Hepatic stellate cell (primary cell): ENCODE results near the gene PIWIL4.
"Not testable (repeated sequence)": the region's sequence is repeated elsewhere in the genome, so short reads cannot be mapped to it uniquely, and the experiment has no call there.

Experiments used
- DNase-seq: peaks from one replicate; pipeline ENCODE4 v3.0.0; 2011; ENCODE audit warnings: low spot score

Gene PIWIL4

DNA sequence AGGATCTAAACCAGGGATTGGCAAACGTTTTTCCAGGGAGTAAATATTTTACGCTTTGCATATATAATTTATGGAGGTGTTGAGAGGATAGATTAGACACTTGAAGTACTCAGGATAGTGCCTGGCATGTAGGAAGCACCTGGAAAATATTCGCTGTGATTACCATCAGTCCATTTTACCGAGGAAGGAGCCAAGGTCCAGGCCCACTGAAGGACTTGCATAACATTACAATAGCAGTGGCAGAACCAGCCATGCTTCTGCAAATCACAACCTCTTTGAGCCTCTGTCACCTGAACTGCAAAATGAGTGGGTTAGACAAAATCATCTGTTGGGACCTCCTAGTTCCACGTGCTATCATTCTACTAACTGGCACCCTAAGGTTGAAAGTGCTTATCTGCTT lies 18.0 kb upstream of the PIWIL4 start:
- no peak for DNase-seq

DNA sequence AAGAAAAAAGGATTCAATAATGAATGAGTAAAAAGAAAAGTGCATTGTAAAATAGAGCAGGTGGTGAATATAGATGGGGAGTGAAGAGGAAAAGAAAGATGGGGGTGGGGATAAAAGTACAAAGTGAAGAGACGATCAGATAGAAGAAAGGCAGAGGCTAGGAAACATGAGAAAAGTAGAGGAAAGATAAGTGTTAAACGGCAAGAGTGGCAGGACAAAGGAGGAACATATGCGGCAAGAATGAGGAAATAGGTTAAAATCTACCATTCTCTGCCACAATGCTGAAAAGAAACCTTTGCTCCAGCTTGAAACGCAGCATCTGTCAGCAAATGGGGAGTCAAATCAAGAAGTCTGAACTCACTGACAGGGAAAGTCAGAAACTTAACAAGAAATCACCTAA lies 16.7 kb upstream of the PIWIL4 start:
- no peak for DNase-seq

DNA sequence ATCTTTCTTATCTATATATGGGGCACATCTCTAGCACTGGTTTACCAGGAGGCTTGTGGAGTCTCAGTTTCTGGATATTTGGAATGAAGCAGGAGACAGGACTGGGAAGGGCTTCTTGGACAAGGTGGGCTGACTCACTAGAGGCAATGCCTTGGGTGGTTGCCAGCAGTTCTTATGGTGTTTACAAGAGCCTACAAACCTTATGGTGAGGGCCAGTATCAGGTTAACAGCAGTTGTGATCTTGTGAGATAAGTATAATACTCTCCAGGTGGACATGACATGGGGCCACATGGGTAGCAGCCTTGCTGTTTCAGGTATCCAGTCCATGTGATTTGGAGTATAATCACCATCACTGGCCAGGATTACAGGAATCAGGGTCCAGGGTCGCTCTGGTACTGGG lies 13.2 kb upstream of the PIWIL4 start:
- DNase-seq = no peak

DNA sequence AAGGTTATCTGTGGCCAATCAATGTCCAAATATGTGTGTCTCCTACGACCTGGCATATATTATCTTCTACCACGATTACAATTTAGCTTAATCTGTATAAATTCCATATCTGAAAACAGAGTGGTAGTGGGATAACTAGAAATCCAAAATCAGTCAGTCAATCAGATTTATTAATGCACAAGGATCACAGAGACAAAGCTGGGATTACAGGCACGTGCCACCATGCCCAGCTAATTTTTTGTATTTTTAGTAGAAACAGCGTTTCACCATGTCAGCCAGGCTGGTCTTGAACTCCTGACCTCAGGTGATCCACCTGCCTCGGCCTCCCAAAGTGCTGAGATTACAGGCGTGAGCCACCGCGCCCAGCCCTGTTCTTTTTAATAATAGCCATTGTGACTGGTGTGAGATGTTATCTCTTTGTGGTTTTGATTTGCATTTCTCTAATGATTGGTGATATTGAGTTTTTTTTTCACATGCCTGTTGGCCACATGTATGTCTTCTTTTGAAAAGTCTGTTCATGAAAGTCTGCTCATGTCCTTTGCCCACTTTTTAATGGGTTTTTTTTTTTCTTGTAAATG lies 11.3 kb upstream of the PIWIL4 start:
- not testable (repeated sequence) for DNase-seq

DNA sequence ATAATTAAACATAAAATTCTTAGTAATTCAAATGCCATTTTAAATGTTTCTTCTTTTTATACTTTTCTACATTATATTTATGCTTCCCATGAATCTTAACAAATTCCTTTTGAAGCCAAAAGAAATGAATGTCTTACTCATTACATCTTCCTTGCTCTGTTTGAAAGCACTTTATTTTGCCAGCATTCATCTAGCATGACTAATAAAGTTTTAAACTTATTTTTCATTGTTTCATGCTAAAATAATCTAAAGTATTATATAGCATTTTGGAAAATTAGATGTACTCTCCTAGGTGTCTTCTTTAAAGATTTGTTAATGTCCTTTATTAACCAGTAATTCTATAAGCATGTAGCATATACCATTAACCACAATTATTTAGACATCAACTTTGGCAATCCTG lies 9.7 kb upstream of the PIWIL4 start:
- DNase-seq = peak; percentile 31

DNA sequence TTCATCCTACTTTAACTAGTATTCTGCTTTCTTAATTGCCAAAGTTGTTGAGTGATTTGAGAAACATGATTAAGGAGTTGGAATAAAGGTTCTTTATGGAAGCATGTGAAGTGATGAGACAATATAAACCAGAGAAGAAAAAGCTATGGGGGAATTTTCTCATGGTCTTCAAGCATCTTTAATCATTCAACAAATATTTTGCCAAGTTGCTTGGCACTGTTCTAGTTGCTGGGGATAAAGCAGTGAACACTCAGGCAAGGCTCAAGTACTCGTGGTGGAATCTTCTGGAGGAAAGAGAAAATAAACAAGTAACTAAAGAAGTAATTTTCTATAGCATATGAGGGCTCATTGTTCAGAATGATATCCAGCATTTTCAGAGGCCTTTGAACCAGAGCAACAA lies 9.2 kb upstream of the PIWIL4 start:
- no peak for DNase-seq

DNA sequence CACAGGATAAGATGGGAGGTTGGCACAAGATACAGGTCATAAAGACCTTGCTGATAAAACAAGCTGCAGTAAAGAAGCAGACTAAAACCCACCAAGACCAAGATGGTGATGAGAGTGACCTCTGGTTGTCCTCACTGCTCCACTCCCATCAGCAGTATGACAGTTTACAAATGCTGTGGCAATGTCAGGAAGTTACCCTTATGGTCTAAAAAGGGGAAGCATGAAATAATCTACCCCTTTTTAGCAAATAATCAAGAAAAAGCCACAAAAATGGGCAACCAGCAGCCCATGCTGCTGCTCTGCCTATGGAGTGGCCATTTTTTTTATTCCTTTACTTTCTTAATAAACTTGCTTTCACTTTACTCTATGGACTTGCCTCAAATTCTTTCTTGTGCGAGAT lies 8.7 kb upstream of the PIWIL4 start:
- DNase-seq = no peak

DNA sequence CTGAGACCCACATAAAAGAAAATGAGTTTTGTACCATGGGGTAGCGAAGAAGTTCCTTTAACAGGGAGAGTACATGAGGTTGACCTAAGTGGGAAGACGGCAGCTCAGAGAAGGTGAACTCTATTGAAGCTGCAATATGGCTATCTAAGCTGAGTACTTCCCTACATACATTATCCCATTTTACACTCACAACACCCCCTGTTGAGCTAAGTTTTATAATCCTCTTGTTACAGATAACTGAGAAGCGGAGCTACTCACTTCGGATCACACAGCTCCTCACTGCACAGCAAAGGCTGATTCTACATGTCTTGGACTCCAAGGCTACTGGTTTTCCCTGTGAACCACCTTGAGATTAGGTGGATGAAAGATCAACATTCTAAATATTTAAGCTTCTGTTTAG lies 8.2 kb upstream of the PIWIL4 start:
- no peak for DNase-seq

DNA sequence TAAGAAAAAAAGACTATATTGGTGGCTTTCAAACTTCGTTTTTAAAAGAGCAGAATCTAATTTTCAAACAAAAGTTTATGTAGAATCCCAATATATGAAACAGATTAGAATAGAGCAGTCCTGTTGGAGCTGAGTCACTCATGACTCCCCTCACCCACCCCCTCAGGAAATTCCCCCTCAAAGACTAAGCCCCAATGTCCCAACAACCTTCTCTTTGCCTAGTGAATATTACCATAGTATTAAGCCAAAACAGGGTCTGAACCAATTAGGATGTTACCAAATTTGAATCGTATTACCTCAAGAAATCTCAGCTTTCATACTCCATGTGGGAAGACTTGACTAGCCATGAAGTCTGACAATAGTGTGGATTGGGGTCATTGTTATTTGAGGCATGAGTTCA lies 7.8 kb upstream of the PIWIL4 start:
- DNase-seq = no peak

DNA sequence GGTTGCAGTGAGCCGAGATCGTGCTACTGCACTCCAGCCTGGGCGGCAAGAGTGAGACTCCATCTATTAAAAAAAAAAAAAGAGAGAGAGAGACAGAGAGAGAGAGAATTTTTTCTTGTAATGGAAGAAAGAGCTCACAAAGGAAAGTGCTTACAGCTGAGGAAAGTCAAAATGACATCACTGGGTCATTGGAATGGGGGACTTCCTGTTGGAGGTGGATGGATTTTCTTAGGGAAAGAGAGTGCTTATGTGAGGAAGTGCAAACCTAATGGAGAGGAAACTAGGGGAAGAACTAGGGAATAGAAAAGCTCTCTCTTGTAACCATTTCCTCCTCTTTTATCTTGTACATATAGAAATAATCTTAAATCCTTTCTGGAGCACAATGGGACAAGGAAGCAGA lies 6.3 kb upstream of the PIWIL4 start:
- DNase-seq = no peak

DNA sequence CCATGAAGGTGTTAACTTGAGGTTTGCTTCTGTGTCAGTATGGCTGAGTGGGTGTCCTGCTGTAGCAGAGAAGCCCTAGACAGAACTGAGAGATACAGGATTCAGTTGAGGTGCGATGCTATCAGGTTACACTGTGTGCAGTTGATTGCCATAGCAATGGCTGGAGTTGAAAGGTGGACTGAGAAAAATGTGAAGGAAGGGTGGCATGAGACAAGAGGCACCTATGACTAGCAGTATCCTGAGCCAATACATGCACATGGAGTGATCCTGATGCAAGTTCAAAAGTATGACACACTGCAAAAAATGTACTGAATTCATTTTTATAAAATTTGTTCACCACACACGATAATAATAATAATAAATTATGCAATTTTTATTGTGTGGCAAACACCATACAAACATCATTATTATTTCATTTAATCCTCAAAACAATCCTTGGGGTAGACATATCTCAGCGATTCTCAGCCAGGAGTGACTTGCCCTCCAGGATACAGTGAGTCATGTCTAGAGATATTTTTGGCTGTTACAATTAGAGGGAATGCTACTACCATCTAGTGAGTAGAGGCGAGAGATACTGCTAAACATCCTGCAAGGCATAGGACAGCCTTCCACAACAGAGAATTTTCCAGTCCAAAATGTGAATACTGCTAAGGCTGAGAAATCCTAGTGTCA lies 3.9 kb upstream of the PIWIL4 start:
- DNase-seq = peak; percentile 81

DNA sequence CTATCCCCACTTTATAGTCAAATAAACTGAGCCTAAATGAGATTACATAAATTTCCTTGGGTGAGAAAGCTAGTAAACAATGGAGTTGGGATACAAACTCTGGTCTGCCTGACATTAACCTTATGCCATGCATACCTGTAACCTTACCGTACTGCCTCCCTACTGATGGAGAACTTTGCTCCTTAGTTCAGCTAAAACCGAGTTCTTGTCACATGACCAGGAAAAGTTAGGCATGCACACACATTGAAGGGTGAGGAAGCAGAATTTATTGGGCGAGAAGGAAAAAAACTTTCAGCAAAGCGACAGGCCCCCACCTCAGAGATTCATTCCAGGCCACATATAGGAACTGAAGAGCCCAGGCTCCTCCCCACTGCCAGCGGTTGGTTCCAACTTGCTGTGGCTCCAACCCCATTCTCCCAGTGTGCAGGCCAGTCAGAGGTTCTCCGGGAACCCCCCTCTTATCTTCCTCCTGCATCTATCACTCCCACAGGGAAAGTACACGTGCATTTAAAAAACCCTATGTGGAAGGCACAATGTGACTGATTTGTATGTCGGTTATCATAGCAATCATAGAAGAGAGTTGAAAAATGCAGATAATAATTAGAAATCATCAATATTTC lies 3.2 kb upstream of the PIWIL4 start:
- DNase-seq = no peak

DNA sequence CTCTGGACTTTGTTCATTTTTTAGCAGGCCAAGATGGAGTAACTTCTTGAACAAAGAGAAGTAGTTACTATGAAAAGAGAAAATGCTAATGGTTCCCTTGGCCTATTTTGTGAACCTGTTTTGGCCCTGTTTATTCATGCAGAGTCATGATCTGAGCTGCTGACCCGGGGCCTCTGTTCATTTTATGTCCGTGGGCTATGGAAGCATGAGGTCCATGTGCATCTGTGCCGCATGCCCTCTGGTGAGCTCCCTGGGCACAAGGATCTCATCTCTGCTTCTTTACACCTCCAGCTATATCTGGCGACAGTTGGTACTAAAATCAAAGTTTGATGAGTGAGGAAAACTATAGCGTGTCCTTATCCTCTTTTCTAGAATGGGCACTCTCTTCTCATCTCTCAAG lies 1.0 kb downstream of the PIWIL4 start:
- DNase-seq = no peak

DNA sequence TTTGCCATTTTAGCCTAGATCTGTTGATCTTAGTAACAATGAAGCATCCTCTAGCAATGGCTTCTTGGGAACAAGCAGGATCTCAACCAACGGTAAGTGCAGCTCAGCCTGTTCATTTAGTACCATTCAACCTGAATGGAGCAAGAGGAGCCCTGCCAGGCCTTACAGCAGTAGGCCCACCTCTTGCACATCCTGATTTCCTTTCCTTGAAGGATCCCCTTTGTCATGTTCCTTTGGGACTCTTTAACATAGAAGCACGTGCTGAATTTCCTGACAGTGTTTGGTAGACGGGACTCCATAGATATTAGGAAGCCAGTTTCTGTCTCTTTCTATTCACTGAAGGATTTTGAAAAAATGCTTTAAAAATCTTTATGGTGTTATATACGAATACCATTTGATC lies 1.5 kb downstream of the PIWIL4 start:
- DNase-seq = no peak

DNA sequence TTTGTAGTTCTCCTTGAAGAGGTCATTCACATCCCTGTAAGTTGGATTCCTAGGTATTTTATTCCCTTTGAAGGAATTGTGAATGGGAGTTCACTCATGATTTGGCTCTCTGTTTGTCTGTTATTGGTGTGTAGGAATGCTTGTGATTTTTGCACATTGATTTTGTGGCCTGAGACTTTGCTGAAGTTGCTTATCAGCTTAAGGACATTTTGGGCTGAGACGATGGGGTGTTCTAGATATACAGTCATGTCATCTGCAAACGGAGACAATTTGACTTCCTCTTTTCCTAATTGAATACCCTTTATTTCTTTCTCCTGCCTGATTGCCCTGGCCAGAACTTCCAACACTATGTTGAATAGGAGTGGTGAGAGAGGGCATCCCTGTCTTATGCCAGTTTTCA lies 5.8 kb downstream of the PIWIL4 start:
- DNase-seq = not testable (repeated sequence)

DNA sequence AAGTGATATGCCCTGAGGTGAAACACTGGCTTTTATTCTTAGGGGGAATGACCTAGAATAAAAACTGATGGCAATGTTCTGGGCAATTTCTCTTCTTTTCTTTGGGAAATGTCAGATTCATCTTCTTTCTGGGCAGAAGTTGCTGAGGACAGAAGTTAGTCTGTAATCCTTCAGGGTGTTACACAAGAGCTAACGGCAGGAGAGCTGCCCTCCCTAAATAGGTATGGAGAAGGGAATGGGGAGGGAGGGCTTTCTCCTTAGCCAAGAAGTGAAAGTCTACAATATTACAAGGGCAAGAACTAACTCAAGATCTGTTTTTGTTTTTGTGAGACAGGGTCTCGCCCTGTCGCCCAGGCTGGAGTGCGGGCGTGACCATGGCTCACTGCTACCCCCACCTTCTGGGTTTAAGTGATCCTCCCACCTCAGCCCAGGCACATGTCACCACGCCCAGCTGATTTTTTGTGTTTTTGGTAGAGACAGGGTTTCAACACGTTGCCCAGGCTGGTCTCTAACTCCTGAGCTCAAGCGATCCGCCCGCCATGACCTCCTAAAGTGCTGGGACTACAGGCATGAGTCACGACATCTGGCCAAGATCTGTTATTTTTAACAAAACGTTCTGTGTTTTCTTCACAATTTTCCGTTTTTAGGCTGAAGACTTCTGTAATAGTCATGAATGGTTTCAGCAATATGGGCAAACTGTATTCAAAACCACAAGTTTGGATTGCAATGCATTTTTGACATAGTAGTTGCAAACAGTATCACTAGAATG lies 7.2 kb downstream of the PIWIL4 start:
- peak; percentile 29 for DNase-seq

DNA sequence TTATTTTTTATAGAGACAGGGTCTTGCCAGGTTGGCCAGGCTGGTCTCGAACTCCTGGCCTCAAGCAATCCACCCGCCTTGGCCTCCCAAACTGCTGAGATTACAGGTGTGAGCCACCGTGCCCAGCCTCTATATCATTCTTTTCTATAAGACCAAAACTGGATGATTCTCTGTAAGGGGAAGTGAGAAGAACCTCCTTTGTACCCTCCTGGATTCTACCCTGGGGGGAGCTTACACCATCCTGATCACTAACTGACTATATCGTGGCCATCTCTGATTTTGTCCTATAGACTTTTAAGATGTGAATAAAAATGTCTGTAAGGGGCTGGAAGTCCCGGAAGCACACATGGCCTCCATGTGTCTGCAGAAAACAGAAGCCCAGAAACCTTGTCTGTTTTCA lies 9.1 kb downstream of the PIWIL4 start:
- DNase-seq = no peak

DNA sequence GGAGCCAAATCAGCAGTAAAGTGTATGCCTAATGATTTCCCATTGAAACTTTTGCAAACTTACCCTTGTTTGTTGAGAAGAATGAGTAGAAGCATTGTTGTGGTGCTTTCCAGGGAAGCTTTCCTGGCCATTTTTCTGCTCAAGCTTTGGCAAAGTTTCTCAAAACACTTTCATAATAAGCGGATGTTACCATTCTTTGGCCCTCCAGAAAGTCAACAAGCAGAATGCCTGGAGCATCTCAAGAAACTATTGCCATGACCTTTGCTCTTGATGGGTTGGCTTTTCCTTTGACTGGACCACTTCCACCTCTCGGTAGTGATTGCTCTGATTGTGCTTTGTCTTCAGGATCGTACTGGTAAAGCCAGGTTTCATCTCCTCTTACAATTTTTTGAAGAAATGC lies 10.7 kb downstream of the PIWIL4 start:
- no peak for DNase-seq

DNA sequence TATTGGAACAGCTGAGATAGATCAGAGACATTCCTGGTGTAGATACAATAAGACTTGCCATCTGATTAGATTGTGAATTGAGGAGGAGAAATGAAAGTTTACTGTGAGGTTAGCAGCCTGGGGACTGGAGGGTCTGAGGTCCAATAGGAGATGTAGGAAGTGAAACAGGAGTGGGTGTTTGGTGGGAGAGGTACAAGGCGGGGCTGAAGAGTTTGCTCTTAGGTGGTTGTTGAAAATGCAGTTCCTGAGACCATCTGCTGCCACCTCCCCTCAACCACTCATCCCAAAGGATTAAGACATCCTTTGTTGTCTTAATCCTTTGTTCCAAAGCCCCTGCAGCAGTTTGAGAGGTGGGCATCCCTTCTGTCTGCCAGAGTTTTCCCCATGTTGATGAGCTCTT lies 14.8 kb downstream of the PIWIL4 start:
- no peak for DNase-seq

DNA sequence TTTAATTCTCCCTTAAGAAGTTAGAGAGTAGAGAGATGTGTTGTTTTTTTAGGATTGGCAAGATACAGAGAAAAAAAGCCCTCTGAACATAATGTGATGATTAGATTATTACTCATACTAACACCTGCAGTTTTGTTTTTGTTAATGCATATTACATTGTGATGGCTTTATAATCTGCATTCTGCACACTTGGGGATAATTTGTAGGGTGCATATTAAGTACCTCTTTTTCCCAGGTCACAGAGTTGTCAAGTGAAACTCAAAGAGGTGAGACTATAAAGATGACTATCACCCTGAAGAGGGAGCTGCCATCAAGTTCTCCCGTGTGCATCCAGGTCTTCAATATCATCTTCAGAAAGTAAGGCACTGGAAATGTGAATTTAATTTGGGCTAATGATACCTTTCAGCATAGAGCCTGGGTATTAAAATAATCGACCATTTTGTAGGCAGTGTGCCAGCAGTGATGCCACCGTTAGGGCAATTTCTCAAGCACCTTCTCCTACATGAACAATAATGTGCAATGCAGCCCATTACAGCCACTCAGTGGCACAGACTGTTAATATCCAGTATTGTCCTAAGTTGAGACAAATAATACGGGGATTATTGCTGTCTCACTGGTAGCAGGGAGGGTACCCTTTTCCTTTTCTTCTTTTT lies 16.2 kb downstream of the PIWIL4 start:
- no peak for DNase-seq

DNA sequence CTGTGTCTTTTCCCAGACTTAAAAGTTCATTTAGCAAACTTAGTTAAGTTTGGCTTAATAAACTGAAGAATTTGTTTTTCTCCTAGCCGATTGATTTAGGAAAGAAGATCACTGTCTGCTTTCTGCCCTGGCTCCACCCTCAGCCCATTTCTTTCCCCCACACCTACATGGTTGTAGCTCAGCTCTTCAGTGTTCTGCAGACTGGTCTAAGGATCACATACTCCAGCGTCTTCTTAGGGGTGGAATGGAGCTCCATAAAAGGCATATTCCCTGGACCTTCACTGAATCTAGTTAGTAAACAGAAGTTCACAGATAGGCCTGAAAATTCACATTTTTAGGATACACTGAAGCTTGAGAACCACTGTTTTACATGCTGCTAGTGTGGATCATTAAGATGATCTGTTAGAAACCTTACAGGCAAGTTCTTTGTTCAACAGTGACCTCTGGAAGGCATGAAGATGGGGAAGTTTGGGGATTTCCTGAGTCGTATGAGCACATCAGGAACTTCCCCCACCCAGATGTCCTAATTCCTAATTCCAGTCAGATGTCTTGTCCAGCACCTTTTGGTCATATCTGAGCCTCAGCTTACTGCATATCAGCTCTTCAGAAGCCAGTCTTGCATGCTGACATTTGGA lies 16.8 kb downstream of the PIWIL4 start:
- DNase-seq = no peak

DNA sequence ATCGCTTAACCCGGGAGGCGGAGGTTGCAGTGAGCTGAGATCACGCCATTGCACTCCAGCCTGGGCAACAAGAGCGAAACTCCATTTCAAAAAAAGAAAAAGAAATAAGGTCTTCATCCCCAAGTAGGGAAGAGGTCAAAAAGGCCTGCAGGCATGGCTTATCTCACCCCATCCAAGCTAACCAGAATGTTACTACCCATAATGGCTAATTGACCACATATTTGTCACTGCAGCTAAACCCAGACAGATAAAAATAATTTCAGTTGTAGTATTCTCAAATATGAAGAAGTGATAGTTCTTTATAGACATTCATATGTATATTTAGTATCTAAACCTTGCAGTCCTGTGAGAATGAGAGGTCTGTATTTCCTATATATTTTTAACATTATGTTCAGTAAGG lies 17.8 kb downstream of the PIWIL4 start:
- no peak for DNase-seq
